ENCODE results near the gene C1orf116.

DNA sequence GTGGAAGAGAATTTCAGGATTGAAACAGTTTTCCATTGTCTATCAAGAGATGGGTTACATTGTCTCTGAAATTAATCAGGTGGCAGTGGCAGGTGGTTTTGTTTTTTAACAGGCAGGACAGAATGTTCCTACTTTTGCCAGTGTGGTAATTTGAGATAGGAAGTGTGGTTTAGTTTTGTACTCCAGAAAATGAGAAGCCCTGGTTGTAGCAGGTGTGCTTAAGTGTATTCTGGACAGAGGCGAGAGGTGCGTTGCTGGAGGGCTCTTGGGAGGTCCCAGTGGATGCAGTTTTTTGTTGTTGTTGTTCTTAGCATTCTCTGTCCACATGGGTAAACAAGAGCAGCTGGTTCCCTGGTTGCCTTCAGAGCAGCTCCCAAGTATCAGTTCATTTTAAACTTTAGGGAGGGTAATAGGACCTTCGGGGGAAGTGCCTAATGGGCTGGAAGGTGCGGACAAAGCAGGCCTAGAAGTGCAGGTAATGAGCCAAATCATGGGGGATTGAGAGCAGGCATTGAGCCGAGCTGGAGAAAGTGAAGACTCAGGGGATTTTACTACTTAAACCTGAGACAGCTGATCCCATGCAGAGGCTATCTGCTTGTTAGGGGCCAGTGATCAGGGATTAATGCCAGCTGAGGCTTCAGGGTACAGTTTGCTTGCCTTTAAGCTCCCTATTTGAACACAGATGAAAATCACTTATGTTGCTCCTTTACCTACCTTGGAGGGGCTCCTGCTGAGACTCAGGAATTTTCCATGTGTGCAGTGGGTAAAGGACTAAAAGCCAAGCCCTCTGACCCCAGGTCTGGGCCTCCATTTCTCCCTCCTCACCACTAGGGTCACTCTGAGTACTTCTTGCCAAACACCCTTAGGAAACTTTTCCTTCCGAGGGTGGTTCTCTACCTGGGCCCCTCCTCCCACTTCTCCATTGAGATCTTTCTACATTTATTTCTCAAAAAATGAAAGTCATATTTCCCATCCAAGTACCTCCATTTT, 26.6 kb upstream of the C1orf116 start:
- no peak for TF ChIP-seq POLR2AphosphoS5 (IDR thresholded peaks at IDR 0.05)
- TF ChIP-seq POLR2A (IDR thresholded peaks at IDR 0.05) = peak in 1 of 4 donors; percentile 17
